Peyer's patch (tissue), 4 donors: ENCODE measurements around the gene NEXMIF.

ENCODE experiments used
- POLR2A ChIP-seq, 2 donors: fragments of 450-650 bp; IDR thresholded peaks; one replicate each; pipeline ENCODE4 v1.5.1; 2017; ENCODE audit warnings: antibody characterized with exemption in 2 of 2, mild to moderate bottlenecking in 2 of 2, moderate library complexity in 2 of 2
- TF ChIP-seq, protein P1 (sequence below), 6 experiments: fragments of 450-650 bp in 4 of 6; fragments of 200-600 bp in 2 of 6; sonication (generic) in 1 of 6; IDR thresholded peaks; one replicate each; pipeline ENCODE4 v1.5.1; 2017 to 2019; ENCODE audit warnings: antibody characterized with exemption in 6 of 6, mild to moderate bottlenecking in 3 of 6, moderate library complexity in 1 of 6

DNA sequence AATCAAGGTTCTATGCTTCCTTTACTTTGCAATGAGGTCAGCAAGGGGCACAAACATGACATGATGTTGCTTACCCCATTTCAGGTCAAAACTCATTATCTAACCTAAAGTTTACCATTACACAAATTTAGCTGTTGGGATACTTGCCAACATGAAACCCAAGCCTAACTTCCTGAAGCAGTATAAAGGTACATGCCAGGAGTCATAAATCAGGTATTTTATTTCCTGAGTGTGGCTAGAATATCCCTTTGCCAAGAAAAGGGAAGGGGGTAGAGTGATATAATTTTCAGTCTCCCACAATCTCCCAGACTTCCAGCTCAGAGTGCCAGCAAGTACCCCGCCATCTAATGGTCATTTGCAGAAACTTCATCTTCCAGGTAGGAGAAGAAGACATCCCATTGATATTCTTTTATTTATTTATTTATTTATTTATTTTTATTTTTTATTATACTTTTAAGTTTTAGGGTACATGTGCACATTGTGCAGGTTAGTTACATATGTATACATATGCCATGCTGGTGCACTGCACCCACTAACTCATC is 136.6 kb downstream of the NEXMIF start:
- TF ChIP-seq POLR2A (IDR thresholded peaks at IDR 0.05): no peak
- TF ChIP-seq, protein P1, sequence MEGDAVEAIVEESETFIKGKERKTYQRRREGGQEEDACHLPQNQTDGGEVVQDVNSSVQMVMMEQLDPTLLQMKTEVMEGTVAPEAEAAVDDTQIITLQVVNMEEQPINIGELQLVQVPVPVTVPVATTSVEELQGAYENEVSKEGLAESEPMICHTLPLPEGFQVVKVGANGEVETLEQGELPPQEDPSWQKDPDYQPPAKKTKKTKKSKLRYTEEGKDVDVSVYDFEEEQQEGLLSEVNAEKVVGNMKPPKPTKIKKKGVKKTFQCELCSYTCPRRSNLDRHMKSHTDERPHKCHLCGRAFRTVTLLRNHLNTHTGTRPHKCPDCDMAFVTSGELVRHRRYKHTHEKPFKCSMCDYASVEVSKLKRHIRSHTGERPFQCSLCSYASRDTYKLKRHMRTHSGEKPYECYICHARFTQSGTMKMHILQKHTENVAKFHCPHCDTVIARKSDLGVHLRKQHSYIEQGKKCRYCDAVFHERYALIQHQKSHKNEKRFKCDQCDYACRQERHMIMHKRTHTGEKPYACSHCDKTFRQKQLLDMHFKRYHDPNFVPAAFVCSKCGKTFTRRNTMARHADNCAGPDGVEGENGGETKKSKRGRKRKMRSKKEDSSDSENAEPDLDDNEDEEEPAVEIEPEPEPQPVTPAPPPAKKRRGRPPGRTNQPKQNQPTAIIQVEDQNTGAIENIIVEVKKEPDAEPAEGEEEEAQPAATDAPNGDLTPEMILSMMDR (IDR thresholded peaks at IDR 0.05): no peak
